Stomach (tissue), 4 donors: ENCODE results near the gene TSR1.

Source experiments
- CTCF ChIP-seq, 7 experiments: fragments of 450-650 bp in 4 of 7; fragments of 200-600 bp in 3 of 7; sonication (generic) in 3 of 7; IDR thresholded peaks; one replicate each; pipeline ENCODE4 v1.5.1; 2016 to 2019; ENCODE audit warnings: antibody characterized with exemption in 7 of 7, control low read depth in 2 of 7, mild to moderate bottlenecking in 1 of 7
- POLR2AphosphoS5 ChIP-seq, 3 donors: sonication (generic); formaldehyde crosslinking; IDR thresholded peaks; one replicate each; pipeline ENCODE4 v1.6.1; 2016; ENCODE audit warnings: antibody characterized with exemption in 3 of 3

- TF ChIP-seq CTCF (IDR thresholded peaks at IDR 0.05) (no peak), POLR2AphosphoS5 (IDR thresholded peaks at IDR 0.05) (no peak)
Measured at GRCh38 chr17:2312736-2313135, 23.5 kb downstream of the TSR1 start.
